GM21447 (cell line): ENCODE measurements around the gene COMMD2.

ENCODE experiments used
- ATAC-seq: cut with Tn5 transposase; IDR thresholded peaks from one replicate; pipeline ENCODE4 v1.9.1; 2021; ENCODE audit not compliant: unreplicated experiment

COMMD2 gene

GRCh38 chr3:149752051-149752787, at the start of gene COMMD2:
COMMD2 (minus strand) TSS chr3:149752489; CDS start chr3:149752444, 45 bp downstream.
- ATAC-seq = peak; percentile 96

- no peak for ATAC-seq
Observed at GRCh38 chr3:149801639-149802038, 49.4 kb upstream of the COMMD2 start.

DNA sequence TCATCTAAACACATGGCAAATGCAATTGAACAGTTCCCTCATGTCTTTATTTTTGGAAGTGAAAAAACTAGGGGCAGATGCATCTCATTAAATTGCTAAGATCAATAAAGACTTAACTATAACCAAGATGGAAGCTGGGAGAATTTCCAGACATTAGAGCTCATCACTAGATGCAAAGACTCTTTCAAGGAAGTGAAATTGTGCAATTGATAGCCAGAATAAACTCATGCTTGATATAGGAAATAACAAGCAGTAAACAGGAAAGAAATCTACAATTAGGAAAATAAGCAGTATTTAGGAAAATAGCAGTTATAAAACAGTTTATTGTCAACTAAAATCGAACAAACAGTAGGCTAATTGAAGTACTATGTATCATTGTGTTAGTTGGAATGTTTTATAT, 48.9 kb upstream of the COMMD2 start:
- no peak for ATAC-seq

GRCh38 chr3:149800693-149801092, 48.4 kb upstream of the COMMD2 start:
- ATAC-seq = no peak

DNA sequence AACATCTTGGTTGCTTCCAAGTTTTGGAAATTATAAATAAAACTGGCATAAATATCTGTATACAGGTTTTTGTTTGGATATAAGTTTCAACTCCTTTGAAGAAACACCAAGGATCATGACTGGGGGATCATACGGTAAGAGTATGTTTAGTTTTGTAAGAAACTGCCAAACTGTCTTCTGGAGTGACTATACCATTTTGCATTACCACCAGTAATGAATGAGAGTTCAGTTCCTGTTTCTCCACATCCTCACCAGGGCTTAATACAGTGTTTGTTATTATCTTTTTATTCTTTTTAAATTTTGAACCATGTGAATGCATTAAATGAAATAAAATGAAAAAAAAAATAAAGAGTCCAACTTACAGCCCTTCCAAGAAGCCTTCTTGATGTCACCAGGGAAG, 43.7 kb upstream of the COMMD2 start:
- no peak for ATAC-seq

DNA sequence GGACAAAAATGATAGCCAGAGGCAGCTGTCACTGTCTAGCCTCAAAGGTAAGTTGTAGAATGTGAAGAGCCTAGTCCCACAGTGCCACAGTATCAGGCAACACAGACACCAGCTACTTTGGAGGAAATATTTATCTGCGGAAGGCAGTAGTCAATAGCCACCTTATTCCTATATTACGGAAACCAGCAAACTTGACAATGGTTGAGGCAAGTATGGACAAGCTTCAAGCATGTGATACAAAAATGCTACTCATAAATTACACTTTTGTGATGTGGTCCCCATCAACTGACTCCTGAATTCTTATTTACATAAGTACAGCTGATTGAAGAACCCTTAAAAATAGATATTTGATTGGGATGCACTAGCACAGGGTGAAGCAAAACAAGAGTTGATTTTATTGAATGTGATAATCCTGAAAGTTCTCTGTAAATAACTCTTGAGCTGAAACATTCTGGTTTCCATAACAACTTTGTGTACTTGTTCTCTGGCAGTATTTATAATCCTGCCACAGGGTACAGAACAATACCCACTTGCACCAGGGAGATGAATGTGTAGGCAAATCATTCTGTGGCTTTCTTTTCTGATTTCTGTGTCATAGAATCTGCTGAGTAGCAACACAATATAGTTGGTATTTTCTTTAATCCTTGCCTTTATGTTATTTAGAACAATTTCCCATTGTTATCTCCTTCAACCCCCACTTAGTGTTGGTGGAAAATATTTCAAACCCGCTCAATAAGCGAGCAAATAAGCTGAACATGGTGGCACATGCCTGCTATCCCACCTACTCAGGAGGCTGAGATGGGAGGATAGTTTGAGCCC, 40.4 kb upstream of the COMMD2 start, which contains the start of gene ANKUB1:
TSS of gene ANKUB1 (minus strand) at position 103 of the 819 bp plus-strand sequence. CDS start 188 bp downstream, outside the sequence.
- ATAC-seq = no peak

GRCh38 chr3:149790698-149791097, 38.4 kb upstream of the COMMD2 start:
- ATAC-seq = no peak

- no peak for ATAC-seq
Observed at GRCh38 chr3:149790268-149790667, 38.0 kb upstream of the COMMD2 start.

- ATAC-seq = no peak
Observed at GRCh38 chr3:149784064-149784704, 31.9 kb upstream of the COMMD2 start.

GRCh38 chr3:149783576-149783975, 31.3 kb upstream of the COMMD2 start:
- ATAC-seq = no peak

GRCh38 chr3:149781741-149782140, 29.5 kb upstream of the COMMD2 start:
- no peak for ATAC-seq

DNA sequence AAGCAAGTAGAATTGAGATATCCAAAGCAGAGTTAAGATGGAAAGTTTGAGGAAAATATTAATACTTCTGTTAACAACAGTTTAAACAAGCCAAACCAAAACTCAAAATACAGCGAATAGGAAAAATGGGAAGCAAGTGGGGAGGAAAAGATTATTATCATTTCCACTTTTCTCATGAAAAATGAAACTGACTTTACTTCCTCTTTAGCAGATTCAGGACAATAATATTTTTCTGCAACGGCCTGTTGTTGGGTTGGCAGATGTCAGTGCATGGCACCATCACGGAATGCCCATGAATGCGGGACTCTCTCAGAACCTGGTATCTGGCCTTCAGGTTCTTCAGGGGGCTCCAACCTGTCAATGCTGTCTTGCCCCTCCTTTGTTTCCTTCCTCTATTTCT, 28.9 kb upstream of the COMMD2 start:
- no peak for ATAC-seq

DNA sequence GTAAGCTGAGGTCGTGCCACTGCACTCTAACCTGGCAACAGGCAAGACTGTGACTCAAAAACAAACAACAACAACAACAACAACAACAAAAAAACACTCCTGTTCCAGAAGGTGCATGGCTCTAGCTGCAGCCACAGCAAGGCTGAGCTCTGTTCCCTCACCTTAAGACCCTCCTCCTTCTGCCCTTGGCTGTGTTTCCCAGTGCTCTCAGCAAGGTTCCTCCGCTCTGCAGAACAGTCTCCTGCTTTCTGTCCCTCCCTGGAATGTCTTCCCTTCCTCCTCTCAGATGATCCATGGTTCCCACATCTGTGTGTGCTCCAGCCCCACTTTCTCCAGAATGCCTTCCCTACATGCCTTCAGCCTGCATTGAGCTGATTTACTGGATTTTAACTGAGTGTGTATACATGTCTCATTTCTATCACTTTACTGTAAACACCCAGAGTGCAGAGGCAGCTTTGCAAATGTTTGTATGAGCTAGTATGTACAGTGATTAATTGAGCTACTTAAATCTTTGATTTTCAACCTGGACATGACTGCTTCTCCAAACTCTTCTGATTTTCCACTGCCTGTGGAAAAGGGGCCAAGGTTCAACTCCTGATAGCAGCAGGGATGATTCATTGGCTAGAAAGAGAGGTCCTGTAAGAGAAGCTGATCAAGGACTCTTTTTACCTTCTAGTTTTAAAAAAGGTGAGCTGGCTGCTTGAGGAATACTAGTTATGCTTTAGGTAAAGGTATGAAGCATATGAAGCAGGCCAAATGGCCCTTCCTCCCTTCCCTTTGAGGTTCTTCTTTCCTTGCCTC, 25.3 kb upstream of the COMMD2 start:
- ATAC-seq = no peak

DNA sequence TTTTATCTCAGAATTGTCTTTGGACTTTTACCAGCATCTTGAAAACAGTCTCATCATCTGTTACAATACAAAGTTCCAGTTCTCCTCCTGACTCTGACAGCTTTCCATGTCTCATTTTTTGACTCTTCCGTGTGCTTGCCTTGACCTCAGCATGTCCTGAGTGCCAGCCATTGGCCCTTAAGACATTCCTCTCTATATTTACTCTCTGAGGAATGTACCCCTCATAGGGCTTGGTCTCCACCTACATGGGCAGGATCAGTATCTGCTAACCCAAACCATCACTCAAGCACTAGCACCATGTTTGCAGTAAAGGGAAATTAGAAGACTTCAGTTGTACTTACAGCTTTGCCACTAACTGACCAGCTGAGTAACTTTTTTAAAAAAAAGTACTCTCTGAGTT, 23.9 kb upstream of the COMMD2 start:
- no peak for ATAC-seq

- no peak for ATAC-seq
Observed at GRCh38 chr3:149772861-149773260, 20.6 kb upstream of the COMMD2 start.

GRCh38 chr3:149771652-149772271, 19.5 kb upstream of the COMMD2 start:
- no peak for ATAC-seq

DNA sequence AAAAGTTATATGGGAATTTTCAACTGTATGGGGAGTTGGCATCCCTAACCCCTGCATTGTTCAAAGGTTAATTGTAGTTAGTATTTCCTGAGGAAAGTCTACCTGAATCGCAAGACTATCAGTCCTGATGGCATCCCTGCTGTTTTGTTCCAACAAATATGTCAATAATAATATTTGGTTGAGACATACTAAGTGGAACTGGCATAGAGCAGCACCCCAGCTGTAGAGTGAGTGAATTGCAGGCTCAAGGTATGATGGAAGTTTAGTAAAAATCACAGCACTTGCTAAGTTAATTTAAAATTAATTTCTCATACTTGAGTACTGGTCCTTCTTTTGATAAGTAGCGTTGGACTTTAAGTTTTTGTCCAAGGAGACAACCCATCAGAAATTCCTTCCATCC, 18.0 kb upstream of the COMMD2 start:
- no peak for ATAC-seq

GRCh38 chr3:149768704-149769103, 16.4 kb upstream of the COMMD2 start:
- ATAC-seq = no peak

- ATAC-seq = no peak
Observed at GRCh38 chr3:149767720-149768119, 15.4 kb upstream of the COMMD2 start.

DNA sequence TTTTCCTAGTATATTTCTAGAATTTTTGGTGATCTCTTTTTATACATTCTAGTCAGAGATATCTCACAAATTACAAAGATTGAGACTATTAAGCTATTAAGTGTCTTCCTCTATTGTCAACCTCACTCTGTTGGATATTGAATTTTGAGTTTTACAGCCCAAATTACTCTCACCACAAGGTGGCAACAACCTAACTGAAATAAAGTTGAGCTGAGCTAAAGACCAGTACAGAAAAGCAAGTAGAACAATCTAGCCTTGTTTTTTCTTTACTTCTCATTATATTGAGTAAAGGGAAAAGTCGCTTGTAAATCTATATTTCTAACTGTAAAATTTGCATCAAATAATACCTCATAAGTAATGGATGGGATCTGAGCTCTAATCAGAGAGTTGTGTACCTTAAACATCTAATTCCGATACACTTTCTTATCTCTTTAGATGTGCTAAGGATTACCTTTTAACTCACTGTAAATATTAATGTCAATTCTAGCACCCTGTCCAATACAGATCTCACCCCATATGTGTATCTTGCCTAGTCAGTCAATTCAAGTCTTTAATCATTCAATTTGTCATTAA, 13.6 kb upstream of the COMMD2 start:
- no peak for ATAC-seq
